ENCODE measurements around the gene GTF3C2.
"Not testable (repeated sequence)": the region's sequence is repeated elsewhere in the genome, so short reads cannot be mapped to it uniquely, and the experiment has no call there.

GTF3C2 gene

DNA sequence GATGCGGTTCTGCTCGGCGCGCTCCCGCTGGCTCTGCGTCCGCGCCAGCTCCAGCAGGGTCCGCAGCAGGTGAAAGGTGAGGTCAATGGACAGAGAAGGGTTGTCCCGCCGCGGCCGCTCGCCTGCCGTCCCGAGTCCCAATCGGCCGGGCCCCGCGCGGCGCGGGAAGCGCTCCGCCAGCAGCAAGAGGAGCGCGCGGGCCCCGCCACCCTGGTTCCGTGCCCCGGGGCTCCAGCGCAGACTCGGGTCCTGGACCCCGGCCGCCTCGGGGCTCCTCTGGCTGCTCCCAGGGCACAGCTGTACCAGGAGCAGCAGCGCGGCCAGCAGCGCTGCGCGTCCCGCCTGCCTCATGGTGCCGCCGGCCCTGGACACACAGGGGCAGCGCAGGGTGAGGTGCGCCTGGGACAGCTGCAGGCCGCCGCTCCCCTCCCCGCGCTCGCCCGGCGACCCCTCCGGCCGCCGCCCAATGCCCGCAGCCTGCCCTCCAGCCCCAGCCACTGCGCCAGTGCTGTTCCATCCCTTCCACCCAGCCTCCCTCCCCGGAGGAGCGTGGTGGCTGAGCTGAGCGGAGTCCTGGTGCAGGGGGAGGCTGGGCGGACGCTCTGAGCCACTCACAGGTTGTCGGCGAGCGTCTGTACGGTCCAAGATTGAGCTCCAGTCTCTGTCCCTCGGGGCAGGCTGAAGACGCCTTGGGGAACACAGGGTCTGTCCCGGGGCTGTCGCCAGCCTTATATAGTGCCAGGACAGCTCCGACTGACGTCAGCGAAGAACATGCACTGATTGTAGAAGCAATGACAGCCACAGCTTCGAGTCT is 48.8 kb downstream of the GTF3C2 start:
- no peak for DNase-seq (ENCODE audit: low read depth, low spot score)
- Histone ChIP-seq H3K4me1 (ENCODE audit: control insufficient read depth, insufficient read depth, low read length) (peaks cover 8% of the 10 kb centered on the region), H3K27me3 (ENCODE audit: control insufficient read depth, insufficient read depth, low read length) (peaks cover 22% of the 10 kb centered on the region), H3K9me3 (ENCODE audit: control insufficient read depth, insufficient read depth, low read length) (no peaks in the 10 kb centered on the region), H3K27ac (ENCODE audit: low read length) (no peak overlapping the region), H3K4me3 (ENCODE audit: low read length) (peak overlapping the region; percentile 18; the same call in 1 of the 2 replicates), H3K36me3 (ENCODE audit: control insufficient read depth, insufficient read depth, low read length) (no peaks in the 10 kb centered on the region)
- WGBS (ENCODE audit: insufficient coverage, insufficient read length), result no CpG with 5 or more reads among the region's 75 CpGs

GRCh38 chr2:27307287-27307544 is 49.3 kb downstream of the GTF3C2 start:
- Histone ChIP-seq H3K4me1 (ENCODE audit: control insufficient read depth, insufficient read depth, low read length) (peaks cover 8% of the 10 kb centered on the region), H3K4me3 (ENCODE audit: low read length) (peak overlapping the region; percentile 18; the same call in 1 of the 2 replicates), H3K9me3 (ENCODE audit: control insufficient read depth, insufficient read depth, low read length) (no peaks in the 10 kb centered on the region), H3K36me3 (ENCODE audit: control insufficient read depth, insufficient read depth, low read length) (no peaks in the 10 kb centered on the region), H3K27me3 (ENCODE audit: control insufficient read depth, insufficient read depth, low read length) (peaks cover 22% of the 10 kb centered on the region), H3K27ac (ENCODE audit: low read length) (no peak overlapping the region)
- DNase-seq (ENCODE audit: low read depth, low spot score), result no peak
- no CpG with 5 or more reads among the region's 14 CpGs for WGBS (ENCODE audit: insufficient coverage, insufficient read length)

GRCh38 chr2:27306573-27307286 is 49.8 kb downstream of the GTF3C2 start:
- no peak overlapping the region for H3K27ac ChIP-seq (ENCODE audit: low read length)
- DNase-seq (ENCODE audit: low read depth, low spot score), result no peak
- H3K9me3 ChIP-seq (ENCODE audit: control insufficient read depth, insufficient read depth, low read length), result no peaks in the 10 kb centered on the region
- H3K4me3 ChIP-seq (ENCODE audit: low read length), result no peak overlapping the region; the same call in 1 of the 2 replicates
- peaks cover 22% of the 10 kb centered on the region for H3K27me3 ChIP-seq (ENCODE audit: control insufficient read depth, insufficient read depth, low read length)
- H3K4me1 ChIP-seq (ENCODE audit: control insufficient read depth, insufficient read depth, low read length), result peaks cover 8% of the 10 kb centered on the region
- no CpG with 5 or more reads among the region's 51 CpGs for whole genome bisulfite sequencing (ENCODE audit: insufficient coverage, insufficient read length)
- no peaks in the 10 kb centered on the region for H3K36me3 ChIP-seq (ENCODE audit: control insufficient read depth, insufficient read depth, low read length)

DNA sequence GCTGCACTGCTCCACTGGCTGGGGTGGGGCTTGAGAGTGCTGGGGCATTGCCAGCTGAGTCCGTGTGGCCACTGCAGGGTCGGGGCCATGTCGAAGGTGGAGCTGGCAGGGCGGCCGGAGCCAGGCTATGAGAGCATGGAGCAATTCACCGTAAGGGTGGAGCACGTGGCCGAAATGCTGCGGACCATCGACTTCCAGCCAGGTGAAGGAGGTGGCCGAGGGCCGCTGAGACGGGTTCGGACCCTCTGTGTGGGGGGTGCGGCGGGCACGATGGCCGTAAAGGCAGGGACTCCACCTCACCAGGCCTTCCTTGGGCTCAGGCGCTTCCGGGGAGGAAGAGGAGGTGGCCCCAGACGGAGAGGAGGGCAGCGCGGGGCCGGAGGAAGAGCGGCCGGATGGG is 50.4 kb downstream of the GTF3C2 start:
- peaks cover 8% of the 10 kb centered on the region for H3K4me1 ChIP-seq (ENCODE audit: control insufficient read depth, insufficient read depth, low read length)
- H3K36me3 ChIP-seq (ENCODE audit: control insufficient read depth, insufficient read depth, low read length), result no peaks in the 10 kb centered on the region
- no peak overlapping the region for H3K4me3 ChIP-seq (ENCODE audit: low read length)
- no CpG with 5 or more reads among the region's 26 CpGs for WGBS (ENCODE audit: insufficient coverage, insufficient read length)
- H3K27me3 ChIP-seq (ENCODE audit: control insufficient read depth, insufficient read depth, low read length), result peaks cover 22% of the 10 kb centered on the region
- H3K27ac ChIP-seq (ENCODE audit: low read length), result no peak overlapping the region
- DNase-seq (ENCODE audit: low read depth, low spot score), result no peak
- no peaks in the 10 kb centered on the region for H3K9me3 ChIP-seq (ENCODE audit: control insufficient read depth, insufficient read depth, low read length)

- Histone ChIP-seq H3K4me1 (ENCODE audit: control insufficient read depth, insufficient read depth, low read length) (peaks cover 8% of the 10 kb centered on the region), H3K36me3 (ENCODE audit: control insufficient read depth, insufficient read depth, low read length) (no peaks in the 10 kb centered on the region), H3K4me3 (ENCODE audit: low read length) (no peak overlapping the region), H3K27ac (ENCODE audit: low read length) (no peak overlapping the region), H3K27me3 (ENCODE audit: control insufficient read depth, insufficient read depth, low read length) (peaks cover 22% of the 10 kb centered on the region), H3K9me3 (ENCODE audit: control insufficient read depth, insufficient read depth, low read length) (no peaks in the 10 kb centered on the region)
- no CpG with 5 or more reads among the region's 16 CpGs for WGBS (ENCODE audit: insufficient coverage, insufficient read length)
- no peak for DNase-seq (ENCODE audit: low read depth, low spot score)
These were observed 51.0 kb downstream of the GTF3C2 start for GRCh38 chr2:27305516-27305915.

GRCh38 chr2:27304488-27305240 is 51.9 kb downstream of the GTF3C2 start:
- Histone ChIP-seq H3K9me3 (ENCODE audit: control insufficient read depth, insufficient read depth, low read length) (no peaks in the 10 kb centered on the region), H3K36me3 (ENCODE audit: control insufficient read depth, insufficient read depth, low read length) (no peaks in the 10 kb centered on the region), H3K27ac (ENCODE audit: low read length) (no peak overlapping the region), H3K27me3 (ENCODE audit: control insufficient read depth, insufficient read depth, low read length) (peaks cover 22% of the 10 kb centered on the region), H3K4me3 (ENCODE audit: low read length) (no peak overlapping the region), H3K4me1 (ENCODE audit: control insufficient read depth, insufficient read depth, low read length) (peaks cover 8% of the 10 kb centered on the region)
- no peak for DNase-seq (ENCODE audit: low read depth, low spot score)
- WGBS (ENCODE audit: insufficient coverage, insufficient read length), result no CpG with 5 or more reads among the region's 13 CpGs

- Histone ChIP-seq H3K27me3 (ENCODE audit: control insufficient read depth, insufficient read depth, low read length) (peaks cover 21% of the 10 kb centered on the region), H3K4me1 (ENCODE audit: control insufficient read depth, insufficient read depth, low read length) (peaks cover 8% of the 10 kb centered on the region), H3K4me3 (ENCODE audit: low read length) (no peak overlapping the region)
These were observed 53.2 kb downstream of the GTF3C2 start for GRCh38 chr2:27303093-27304025.

DNA sequence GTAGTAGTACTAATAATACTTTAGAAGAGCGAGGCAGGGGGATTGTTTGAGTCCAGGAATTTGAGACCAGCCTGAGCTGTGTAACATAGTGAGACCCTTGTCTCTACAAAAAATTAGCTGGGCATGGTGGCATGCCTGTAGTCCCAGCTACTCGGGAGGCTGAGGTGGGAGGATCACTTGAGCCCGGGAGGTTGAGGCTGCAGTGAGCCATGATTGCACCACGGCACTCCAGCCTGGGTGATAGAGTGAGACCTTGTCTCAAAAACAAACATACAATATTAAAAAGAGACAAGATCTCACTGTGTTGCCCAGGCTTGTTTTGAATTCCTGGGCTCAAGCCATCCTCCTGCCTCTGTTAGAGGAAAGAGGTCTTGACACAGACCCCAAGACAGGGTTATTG is 56.0 kb downstream of the GTF3C2 start:
- not testable (repeated sequence) for H3K4me1 ChIP-seq (ENCODE audit: control insufficient read depth, insufficient read depth, low read length); H3K9me3 ChIP-seq (ENCODE audit: control insufficient read depth, insufficient read depth, low read length); H3K4me3 ChIP-seq (ENCODE audit: low read length); H3K36me3 ChIP-seq (ENCODE audit: control insufficient read depth, insufficient read depth, low read length); H3K27me3 ChIP-seq (ENCODE audit: control insufficient read depth, insufficient read depth, low read length); DNase-seq (ENCODE audit: low read depth, low spot score); H3K27ac ChIP-seq (ENCODE audit: low read length)
- no CpG with 5 or more reads among the region's 4 CpGs for WGBS (ENCODE audit: insufficient coverage, insufficient read length)

More at GRCh38 chr2:27303093-27304025, 53.2 kb downstream of the GTF3C2 start:
- DNase-seq (ENCODE audit: low read depth, low spot score), result no peak
- no CpG with 5 or more reads among the region's 25 CpGs for WGBS (ENCODE audit: insufficient coverage, insufficient read length)
- no peaks in the 10 kb centered on the region for H3K36me3 ChIP-seq (ENCODE audit: control insufficient read depth, insufficient read depth, low read length)
- no peaks in the 10 kb centered on the region for H3K9me3 ChIP-seq (ENCODE audit: control insufficient read depth, insufficient read depth, low read length)
- H3K27ac ChIP-seq (ENCODE audit: low read length), result no peak overlapping the region

DNA sequence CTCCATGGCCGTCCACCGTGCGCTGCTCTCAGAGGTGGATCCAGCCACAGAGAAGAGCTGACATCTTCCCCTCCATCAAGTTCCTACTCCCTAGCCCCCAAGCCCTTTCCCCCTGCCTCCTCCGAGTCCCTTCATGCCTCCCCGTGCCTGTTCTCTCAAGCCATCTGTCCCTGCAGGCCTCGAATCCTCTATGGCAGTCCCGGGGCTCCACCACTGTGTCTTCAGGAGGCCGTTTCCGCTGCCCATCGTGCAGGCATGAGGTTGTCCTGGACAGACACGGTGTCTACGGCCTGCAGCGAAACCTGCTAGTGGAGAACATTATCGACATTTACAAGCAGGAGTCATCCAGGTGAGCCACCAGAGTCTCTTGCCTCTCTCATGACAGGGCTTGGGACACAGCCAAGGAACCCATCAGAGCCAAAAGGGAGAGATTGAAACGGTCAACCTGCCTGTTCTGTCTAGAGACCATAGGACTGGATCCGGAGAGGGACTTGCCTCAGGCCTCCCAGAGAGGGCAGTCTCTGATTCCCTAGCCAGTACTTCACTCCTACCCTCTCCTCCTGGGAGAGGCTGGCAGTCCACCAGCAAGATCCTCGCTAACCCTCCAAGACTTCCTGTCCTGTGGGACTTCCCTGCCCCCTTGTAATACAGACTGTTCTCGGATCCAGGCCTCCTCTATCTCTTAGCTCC is 58.0 kb downstream of the GTF3C2 start:
- Histone ChIP-seq H3K4me3 (ENCODE audit: low read length) (no peak overlapping the region), H3K4me1 (ENCODE audit: control insufficient read depth, insufficient read depth, low read length) (no peaks in the 10 kb centered on the region; the same call in 1 of the 2 replicates), H3K36me3 (ENCODE audit: control insufficient read depth, insufficient read depth, low read length) (no peaks in the 10 kb centered on the region), H3K27ac (ENCODE audit: low read length) (no peak overlapping the region), H3K9me3 (ENCODE audit: control insufficient read depth, insufficient read depth, low read length) (no peaks in the 10 kb centered on the region), H3K27me3 (ENCODE audit: control insufficient read depth, insufficient read depth, low read length) (no peaks in the 10 kb centered on the region)
- DNase-seq (ENCODE audit: low read depth, low spot score), result no peak
- WGBS (ENCODE audit: insufficient coverage, insufficient read length), result no CpG with 5 or more reads among the region's 18 CpGs
